ENCODE results near the gene VWA3B. TPM values are rescaled to one million over a fixed set of nuclear protein-coding genes. Genes with fewer than 3 reads are reported as not detected.

VWA3B gene
- total RNA-seq, 3 donors from 2014 or later: not detected

DNA sequence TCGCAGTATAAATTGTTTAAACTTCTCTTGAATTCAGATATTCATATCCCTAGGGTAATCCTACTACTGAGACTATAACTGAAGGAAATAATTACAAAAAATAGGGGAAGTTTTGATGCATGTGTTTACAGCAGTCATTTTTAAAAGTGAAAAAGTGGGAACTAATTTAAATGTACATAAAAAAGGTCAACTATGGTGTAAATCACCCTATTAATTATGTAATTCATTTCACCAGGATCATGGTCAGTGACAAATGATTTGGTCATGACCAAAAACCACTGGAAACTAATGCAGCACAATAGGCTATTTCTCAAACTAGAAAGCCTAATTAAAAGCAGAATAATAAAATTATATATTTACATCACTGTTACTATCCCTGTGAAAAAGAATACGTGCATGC, 254.3 kb downstream of the VWA3B start:
- no peaks in the 10 kb centered on the region for H3K4me1 ChIP-seq
- TF ChIP-seq POLR2AphosphoS5 (IDR thresholded peaks at IDR 0.05): no peak
- H3K27ac ChIP-seq: no peak overlapping the region
- peaks cover 0 to 12% of the 10 kb centered on the region in 2 donors for H3K9me3 ChIP-seq
- intact Hi-C loops (cut with DNase I; ENCODE audit: low total_unique reads): no loop called here
- no peaks in the 10 kb centered on the region for H3K36me3 ChIP-seq
- DNase-seq (ENCODE audit: low spot score in 2 of 2): no peak
- H3K27me3 ChIP-seq: peaks cover 0 to 21% of the 10 kb centered on the region in 2 donors
- H3K4me3 ChIP-seq: no peak overlapping the region

DNA sequence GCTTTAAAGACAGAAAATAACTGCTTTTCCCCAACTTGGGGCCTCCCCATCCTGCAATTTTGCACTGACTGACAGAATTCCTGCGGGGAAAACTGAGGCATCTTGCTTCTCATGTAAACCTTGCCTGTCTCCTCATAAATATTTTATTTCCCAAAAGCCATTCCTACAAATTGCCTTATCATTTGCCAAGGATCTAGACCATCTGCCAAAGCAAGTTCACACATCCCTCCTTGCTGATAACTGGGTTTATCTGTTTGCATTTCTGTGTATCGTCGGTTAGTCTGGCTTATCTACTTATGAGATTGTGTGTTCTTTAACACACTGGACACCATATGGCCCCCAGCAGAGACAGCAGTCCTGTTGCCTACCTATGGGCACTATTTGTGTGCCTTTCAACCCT, 256.3 kb downstream of the VWA3B start:
- Histone ChIP-seq H3K27ac (no peak overlapping the region), H3K27me3 (peaks cover 12 to 42% of the 10 kb centered on the region in 2 donors), H3K4me1 (peaks cover 0 to 5% of the 10 kb centered on the region in 2 donors), H3K4me3 (no peak overlapping the region), H3K9me3 (peaks cover 0 to 8% of the 10 kb centered on the region in 2 donors), H3K36me3 (no peaks in the 10 kb centered on the region)
- intact Hi-C loops (cut with DNase I; ENCODE audit: low total_unique reads): no loop called here
- TF ChIP-seq POLR2A (IDR thresholded peaks at IDR 0.05): no peak
- no peak for TF ChIP-seq POLR2AphosphoS5 (IDR thresholded peaks at IDR 0.05)
- TF ChIP-seq, protein P1, sequence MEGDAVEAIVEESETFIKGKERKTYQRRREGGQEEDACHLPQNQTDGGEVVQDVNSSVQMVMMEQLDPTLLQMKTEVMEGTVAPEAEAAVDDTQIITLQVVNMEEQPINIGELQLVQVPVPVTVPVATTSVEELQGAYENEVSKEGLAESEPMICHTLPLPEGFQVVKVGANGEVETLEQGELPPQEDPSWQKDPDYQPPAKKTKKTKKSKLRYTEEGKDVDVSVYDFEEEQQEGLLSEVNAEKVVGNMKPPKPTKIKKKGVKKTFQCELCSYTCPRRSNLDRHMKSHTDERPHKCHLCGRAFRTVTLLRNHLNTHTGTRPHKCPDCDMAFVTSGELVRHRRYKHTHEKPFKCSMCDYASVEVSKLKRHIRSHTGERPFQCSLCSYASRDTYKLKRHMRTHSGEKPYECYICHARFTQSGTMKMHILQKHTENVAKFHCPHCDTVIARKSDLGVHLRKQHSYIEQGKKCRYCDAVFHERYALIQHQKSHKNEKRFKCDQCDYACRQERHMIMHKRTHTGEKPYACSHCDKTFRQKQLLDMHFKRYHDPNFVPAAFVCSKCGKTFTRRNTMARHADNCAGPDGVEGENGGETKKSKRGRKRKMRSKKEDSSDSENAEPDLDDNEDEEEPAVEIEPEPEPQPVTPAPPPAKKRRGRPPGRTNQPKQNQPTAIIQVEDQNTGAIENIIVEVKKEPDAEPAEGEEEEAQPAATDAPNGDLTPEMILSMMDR (IDR thresholded peaks at IDR 0.05): no peak
- DNase-seq (ENCODE audit: low spot score in 2 of 2): no peak

DNA sequence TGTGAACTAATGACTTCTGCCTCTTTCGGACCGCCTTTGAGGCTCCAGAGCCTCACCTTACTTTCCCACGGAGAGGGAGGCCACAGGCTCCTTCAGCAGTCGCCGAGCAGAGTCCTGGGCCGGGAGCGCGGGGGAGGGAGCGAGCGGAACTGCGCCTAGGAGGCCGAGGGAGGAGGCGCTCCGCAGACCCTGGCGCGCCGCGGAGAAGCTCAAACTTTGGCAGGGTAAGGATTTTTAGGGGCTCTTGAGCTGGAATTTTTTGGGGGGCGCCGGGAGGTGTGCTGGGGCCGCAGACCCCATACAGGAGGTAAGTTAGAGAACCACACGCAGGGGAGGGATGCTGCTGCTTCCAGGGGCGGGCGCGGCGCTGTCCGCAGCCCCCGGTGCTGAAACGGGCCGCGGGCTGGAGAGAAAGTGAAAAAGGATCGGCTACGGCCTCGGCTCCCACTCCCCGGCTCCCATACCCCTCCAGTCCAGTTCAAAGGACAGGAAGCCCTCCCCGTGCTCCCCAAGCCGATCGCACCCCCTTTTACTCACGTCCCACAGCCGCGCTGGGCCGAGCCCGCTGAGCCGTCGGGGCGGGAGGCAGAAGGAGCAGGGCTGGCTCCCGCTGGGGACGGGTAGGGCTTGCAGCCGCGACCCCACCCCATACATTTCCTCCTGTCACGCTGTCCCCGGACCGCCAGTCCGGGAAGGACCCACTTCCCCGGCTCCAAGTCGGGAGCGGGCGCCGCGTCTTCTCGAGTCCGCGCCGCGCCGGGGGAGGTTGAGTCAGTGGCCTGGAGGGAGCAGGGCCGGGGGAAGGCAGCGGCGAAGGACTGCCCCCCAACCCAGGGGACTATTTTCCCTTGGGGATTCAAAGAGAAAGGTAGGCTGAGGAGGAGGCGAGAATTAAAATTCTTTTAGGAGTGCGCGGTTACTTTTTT, 259.6 kb downstream of the VWA3B start, which contains the start of gene CNGA3:
CNGA3 (plus strand) TSS at position 146 of the 926 bp plus-strand sequence. CDS start 23,520 bp downstream, outside the sequence.
- intact Hi-C loops (cut with DNase I; ENCODE audit: low total_unique reads): no loop called here
- Histone ChIP-seq H3K4me1 (peaks cover 0 to 5% of the 10 kb centered on the region in 2 donors), H3K27ac (no peak within 1 kb of the TSS), H3K36me3 (no peaks in the 10 kb centered on the region), H3K27me3 (peaks cover 12 to 65% of the 10 kb centered on the region in 2 donors), H3K4me3 (peak within 1 kb of the TSS in 1 of 3 donors; percentile 53), H3K9me3 (no peaks in the 10 kb centered on the region)
- no peak for DNase-seq (ENCODE audit: low spot score in 2 of 2)
- TF ChIP-seq POLR2AphosphoS5 (IDR thresholded peaks at IDR 0.05) (no peak), POLR2A (IDR thresholded peaks at IDR 0.05) (no peak)
- TF ChIP-seq, protein P1 (IDR thresholded peaks at IDR 0.05): no peak

DNA sequence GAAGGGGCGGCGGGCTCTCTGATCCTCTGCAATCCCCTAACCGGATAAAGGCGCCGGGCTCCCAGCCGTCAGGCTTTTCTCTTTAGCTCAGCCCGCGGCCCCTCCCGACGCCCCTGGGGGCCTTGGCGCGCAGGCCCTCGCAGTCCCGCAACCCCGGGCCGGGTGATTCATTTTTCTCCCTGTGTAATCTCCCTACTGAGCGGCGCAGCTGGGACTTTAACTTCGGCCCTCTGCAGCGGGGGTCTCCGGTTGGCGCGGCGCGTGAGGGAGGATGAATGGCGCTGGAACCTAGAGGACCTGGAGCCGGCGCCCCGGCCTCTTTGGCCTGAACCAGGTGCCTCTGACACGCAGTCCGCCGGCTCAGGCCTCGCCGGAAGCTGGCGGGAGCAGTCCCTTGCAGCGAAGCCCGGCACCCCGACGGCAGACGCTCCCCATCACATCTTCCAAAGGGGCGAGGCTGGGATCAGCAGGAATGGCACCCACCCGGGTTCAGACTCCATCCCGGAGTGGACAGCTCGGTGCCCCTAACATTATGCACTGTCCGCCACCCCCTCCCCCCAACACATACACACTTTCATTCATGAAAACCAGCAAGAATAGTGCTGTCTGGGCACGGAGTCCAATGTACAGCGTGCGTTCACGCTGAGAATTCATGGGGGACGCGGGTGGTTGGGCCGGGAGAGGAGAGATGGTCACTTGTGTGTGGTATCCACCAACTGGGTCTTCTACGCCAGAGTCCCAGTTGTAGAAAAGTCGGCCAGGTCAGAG, 260.5 kb downstream of the VWA3B start:
- no peak for DNase-seq (ENCODE audit: low spot score in 2 of 2)
- intact Hi-C loops (cut with DNase I; ENCODE audit: low total_unique reads): no loop called here
- H3K9me3 ChIP-seq: no peaks in the 10 kb centered on the region
- H3K4me3 ChIP-seq: peak overlapping the region in 1 of 3 donors; percentile 53
- TF ChIP-seq, protein P1 (IDR thresholded peaks at IDR 0.05): no peak
- TF ChIP-seq POLR2A (IDR thresholded peaks at IDR 0.05) (no peak), POLR2AphosphoS5 (IDR thresholded peaks at IDR 0.05) (no peak)
- H3K27me3 ChIP-seq: peaks cover 12 to 66% of the 10 kb centered on the region in 2 donors
- H3K36me3 ChIP-seq: no peaks in the 10 kb centered on the region
- H3K4me1 ChIP-seq: peaks cover 0 to 5% of the 10 kb centered on the region in 2 donors
- H3K27ac ChIP-seq: no peak overlapping the region

DNA sequence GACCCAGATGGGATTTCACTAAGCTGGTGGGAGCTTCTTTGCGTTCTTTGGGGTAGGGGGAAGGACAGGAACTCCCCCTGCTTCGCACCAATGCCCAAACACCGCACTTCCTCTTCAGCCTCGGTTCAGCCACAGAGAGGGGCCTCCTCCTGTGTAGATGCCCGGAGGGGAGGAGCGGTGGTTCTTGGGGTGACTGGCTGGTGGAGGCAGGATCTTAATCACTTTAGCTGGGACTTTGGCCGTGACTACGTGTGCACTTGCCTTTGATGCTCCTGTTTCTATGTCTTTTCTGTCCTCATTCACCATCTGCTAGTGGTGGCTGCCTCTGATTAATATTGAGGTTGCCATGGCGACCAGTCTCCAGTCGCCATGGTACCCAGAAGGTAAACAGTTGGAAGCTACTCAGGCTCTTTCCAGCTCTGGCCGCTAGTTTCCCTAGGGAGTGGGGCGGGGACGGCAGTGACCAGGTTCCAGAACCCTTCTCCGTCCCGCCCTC, 261.1 kb downstream of the VWA3B start:
- Histone ChIP-seq H3K27ac (no peak overlapping the region), H3K4me1 (peaks cover 0 to 5% of the 10 kb centered on the region in 2 donors), H3K9me3 (no peaks in the 10 kb centered on the region), H3K4me3 (no peak overlapping the region), H3K27me3 (peaks cover 12 to 69% of the 10 kb centered on the region in 2 donors), H3K36me3 (no peaks in the 10 kb centered on the region)
- intact Hi-C loops (cut with DNase I; ENCODE audit: low total_unique reads): no loop called here
- no peak for DNase-seq (ENCODE audit: low spot score in 2 of 2)
- no peak for TF ChIP-seq POLR2AphosphoS5 (IDR thresholded peaks at IDR 0.05)
- no peak for TF ChIP-seq POLR2A (IDR thresholded peaks at IDR 0.05)
- TF ChIP-seq, protein P1 (IDR thresholded peaks at IDR 0.05): no peak
